Brain pericyte (primary cell): ENCODE results near the gene B4GALT2.

ENCODE experiments used
- DNase-seq: peaks from one replicate; pipeline ENCODE4 v3.0.0-alpha.2; 2012; ENCODE audit warnings: low read depth, low spot score

Gene B4GALT2

GRCh38 chr1:43978551-43979260, at the start of gene B4GALT2:
B4GALT2 (plus strand) TSS chr1:43979210; CDS start chr1:43981161, 1,951 bp downstream.
- DNase-seq, result no peak

- DNase-seq, result no peak
Observed at GRCh38 chr1:43930168-43930948, 48.7 kb upstream of the B4GALT2 start.

GRCh38 chr1:43930949-43931275, 48.1 kb upstream of the B4GALT2 start:
- no peak for DNase-seq

- DNase-seq, result no peak
Observed at GRCh38 chr1:43931711-43932660, 47.0 kb upstream of the B4GALT2 start.

GRCh38 chr1:43932786-43933385, 46.1 kb upstream of the B4GALT2 start:
- DNase-seq, result no peak

GRCh38 chr1:43933386-43934100, 45.5 kb upstream of the B4GALT2 start, which contains the start of gene ARTN:
ARTN (plus strand) TSS chr1:43933801; CDS start chr1:43935657, 1,856 bp downstream.
- no peak for DNase-seq

- no peak for DNase-seq
Observed at GRCh38 chr1:43934101-43934985, 44.7 kb upstream of the B4GALT2 start.

- DNase-seq, result no peak
Observed at GRCh38 chr1:43934986-43935324, 44.1 kb upstream of the B4GALT2 start.

- no peak for DNase-seq
Observed at GRCh38 chr1:43935711-43936427, 43.1 kb upstream of the B4GALT2 start.

- DNase-seq, result no peak
Observed at GRCh38 chr1:43936431-43937151, 42.4 kb upstream of the B4GALT2 start.

GRCh38 chr1:43937179-43937865, 41.7 kb upstream of the B4GALT2 start:
- no peak for DNase-seq

- no peak for DNase-seq
Observed at GRCh38 chr1:43938383-43938782, 40.6 kb upstream of the B4GALT2 start.

GRCh38 chr1:43938892-43939587, 40.0 kb upstream of the B4GALT2 start:
- DNase-seq, result no peak

GRCh38 chr1:43942411-43942810, 36.6 kb upstream of the B4GALT2 start:
- DNase-seq, result no peak

GRCh38 chr1:43944860-43945259, 34.1 kb upstream of the B4GALT2 start:
- DNase-seq, result no peak

- DNase-seq, result no peak
Observed at GRCh38 chr1:43945674-43946235, 33.3 kb upstream of the B4GALT2 start.
